Measurements from ENCODE around the gene INF2.
"Not testable (repeated sequence)": the region's sequence is repeated elsewhere in the genome, so short reads cannot be mapped to it uniquely, and the experiment has no call there.

The INF2 gene

DNA sequence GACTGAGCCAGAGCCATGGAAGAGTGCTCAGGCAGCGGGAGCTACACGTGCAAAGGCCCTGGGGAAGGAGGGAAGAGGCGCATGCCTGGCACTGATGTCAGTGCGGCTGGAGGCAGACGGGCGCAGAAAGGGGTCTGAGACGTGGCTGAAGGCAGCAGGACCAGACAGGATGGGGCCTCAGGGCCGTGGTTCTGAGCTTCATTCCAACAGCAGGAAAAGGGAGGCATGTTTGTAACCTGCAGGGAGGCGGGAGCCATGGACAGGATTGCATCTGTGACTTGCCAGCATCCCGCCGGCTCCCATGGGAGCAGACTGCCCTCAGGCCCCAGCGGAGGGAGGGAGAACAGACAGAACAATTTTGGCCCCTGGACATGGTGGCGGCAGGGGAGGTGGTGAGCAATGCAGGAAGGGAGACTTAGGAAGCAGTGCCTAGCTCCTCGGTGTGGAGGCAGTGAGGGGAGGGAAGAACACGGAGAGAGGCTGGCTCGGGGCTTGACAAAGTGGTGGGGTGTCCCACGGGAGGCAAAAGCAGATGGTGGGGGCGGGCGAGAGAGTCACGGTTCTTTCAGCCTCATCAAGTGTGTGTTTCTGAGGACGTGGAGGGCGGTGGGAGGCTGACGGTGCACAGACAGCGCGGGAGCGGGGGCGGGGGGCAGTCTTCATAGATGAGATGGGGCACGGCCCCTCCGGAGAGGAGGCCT, 33.3 kb upstream of the INF2 start:
- DNase-seq (ENCODE audit: extremely low read depth in 1 of 2, low read depth in 1 of 2), result no peak

DNA sequence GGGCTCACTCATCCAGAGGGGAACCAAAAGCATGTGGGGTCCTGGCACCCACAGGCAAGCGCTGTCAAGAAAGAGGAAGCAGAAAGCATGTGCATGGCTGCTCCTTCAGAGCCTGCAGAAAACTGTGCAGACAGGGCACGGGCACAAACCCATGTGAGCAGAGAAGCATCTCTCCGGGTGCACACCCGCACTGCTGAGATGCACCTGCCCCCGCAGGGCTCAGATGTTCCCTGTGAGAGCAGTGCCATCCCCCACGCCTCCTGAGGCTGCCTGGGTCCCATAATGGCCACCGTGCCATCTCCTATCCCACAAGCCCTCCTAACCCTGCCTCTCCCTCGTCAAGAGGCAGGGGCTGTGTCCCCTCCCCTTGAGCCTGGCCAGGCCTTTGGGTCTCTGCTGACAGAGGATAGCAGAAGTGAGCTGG, 32.3 kb upstream of the INF2 start:
- DNase-seq (ENCODE audit: extremely low read depth in 1 of 2, low read depth in 1 of 2), result no peak

DNA sequence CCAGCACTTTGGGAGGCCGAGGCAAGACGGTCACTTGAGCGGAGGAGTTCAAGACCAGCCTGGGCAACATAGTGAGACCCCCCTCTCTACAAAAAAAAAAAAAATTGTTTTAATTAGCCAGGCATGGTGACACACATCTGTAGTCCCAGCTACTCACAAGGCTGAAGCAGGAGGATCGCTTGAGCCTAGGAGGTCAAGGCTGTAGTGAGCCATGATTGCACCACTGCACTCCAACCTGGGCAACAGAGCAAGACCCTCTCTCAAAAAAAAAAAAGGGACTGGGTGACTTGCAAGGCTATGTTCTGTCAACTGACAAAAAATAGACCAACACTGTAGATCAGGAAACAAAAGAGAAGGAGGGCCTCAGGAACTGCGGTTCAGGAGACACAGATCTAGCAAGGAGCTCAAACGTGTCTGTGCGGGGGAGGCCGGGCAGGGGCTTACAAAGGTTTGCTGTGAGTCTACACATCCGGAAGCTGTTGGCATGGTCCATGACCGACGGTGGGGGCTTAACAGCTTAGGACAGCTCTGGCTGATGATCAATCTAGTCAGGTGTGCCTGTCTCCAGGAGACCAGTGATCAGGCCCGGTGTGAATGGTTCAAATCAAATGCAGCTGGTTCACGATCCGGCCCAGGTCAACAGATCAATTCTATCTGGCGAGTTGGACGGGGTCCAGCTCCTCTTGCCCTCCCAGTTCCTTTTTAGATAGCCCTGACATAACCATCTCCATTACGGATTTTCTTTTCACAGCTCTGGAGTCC, 31.7 kb upstream of the INF2 start:
- DNase-seq (ENCODE audit: extremely low read depth in 1 of 2, low read depth in 1 of 2), result no peak

DNA sequence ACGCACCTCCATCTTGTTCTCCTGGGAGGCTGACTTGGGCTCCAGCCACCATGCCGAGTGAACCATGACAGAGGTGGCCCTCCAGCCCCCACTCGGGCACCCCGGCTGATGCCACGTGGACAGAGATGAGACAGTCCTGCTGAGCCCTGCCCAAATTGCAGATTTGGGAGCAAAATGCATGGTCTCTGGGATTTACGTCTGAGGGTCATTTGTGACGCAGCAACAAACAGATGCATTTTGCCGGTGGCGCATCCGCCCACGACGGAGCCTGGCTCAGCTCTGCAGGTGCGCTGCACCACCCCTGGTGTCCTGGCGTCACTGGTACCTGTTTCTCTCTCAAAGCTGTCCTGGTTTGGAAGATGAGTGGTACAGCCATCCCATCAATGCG, 31.1 kb upstream of the INF2 start:
- DNase-seq (ENCODE audit: extremely low read depth in 1 of 2, low read depth in 1 of 2), result no peak

DNA sequence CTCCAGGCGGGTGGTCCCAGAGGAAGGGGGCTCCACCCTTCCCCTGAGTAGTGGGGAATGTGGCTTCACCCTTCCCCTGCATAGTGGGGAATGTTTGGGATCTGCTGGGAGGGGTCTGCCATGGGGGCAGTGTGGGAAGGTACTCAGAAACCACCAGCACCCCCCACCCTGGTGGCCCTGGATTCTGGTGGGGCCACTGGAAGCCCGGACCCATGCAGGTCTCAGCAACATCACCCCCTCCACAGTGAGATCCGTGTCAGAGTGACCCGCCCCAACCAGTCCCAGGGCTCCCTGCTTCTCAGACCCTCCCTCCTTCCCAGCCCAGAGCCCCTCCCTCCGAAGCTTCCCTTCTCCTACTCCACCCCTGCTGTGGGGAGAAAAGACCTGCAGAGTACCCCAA, 30.3 kb upstream of the INF2 start:
- no peak for DNase-seq (ENCODE audit: extremely low read depth in 1 of 2, low read depth in 1 of 2)

DNA sequence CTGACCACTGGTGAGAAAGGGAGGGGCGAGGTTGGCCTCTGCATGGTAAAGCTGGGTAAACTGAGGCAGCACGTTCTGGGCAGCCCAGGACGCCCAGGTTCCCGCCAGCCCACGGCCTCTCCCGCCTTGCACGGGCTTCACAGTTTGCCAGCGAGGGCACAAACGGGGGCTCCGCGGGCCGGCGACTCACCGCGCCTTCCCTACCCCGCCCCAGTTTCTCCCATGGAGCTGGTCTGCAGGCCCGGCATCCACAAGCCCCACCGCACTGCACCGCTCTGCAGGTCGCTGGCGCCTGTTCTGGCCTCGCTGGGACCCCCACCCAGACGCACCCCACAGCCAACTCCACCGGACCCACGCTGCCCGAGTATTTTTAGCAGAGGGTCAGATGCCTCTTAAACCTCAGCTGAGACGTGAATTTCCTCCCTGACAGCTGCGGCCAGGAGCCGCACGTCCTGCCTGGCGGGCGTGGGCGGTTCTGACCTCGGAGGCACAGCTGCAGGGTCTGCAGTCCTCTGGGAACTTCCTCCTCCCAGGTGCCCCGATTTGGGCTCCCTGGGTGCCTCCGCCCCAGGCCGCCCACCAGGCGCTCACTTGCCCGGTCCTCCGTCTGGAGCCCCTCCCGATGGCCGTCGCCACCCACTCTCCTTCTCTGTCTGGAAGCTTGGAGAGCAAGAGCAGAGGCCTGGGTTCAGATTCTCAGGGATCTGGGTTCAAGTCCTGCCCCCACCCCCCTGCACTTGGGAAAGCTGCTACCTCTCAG, 29.5 kb upstream of the INF2 start:
- no peak for DNase-seq (ENCODE audit: extremely low read depth in 1 of 2, low read depth in 1 of 2)

DNA sequence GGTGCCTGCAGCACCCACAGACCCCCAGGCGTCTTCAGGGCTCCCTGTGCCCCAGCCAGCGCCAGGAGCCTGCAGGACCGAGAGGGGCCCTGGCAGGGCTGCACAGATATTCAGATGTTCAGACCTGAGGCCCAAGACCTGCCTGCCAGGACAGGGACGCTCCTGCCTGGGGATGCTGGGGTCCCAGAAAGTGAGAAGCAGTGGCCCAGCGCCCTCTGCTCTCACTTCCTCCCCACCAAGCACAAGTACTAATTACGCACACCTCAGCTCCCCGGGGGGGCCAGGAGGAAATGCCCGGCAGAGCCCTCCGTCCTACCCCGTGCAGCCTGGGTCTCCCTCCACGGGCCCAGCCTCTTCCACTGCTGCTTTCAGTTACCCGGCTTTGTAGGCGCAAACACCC, 28.8 kb upstream of the INF2 start:
- no peak for DNase-seq (ENCODE audit: extremely low read depth in 1 of 2, low read depth in 1 of 2)

DNA sequence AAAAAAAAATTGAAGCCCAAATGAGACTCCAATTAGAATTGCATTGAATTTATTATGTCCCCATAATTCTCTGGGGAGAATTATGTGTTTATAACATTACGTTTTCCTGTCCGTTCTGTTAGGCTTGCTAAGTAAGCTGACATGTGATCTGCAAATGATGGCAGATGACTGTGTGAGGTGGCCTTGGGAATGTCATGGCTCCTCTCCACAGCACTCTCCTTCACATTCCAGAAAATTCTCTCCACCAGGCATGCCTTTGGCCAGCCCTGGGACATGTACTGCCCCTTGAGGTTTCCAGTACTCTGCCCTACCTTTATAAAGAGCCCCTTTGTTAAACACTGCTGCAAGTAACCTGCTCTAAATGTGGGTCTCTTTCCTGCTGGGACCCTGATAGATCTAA, 28.3 kb upstream of the INF2 start:
- DNase-seq (ENCODE audit: extremely low read depth in 1 of 2, low read depth in 1 of 2), result no peak

DNA sequence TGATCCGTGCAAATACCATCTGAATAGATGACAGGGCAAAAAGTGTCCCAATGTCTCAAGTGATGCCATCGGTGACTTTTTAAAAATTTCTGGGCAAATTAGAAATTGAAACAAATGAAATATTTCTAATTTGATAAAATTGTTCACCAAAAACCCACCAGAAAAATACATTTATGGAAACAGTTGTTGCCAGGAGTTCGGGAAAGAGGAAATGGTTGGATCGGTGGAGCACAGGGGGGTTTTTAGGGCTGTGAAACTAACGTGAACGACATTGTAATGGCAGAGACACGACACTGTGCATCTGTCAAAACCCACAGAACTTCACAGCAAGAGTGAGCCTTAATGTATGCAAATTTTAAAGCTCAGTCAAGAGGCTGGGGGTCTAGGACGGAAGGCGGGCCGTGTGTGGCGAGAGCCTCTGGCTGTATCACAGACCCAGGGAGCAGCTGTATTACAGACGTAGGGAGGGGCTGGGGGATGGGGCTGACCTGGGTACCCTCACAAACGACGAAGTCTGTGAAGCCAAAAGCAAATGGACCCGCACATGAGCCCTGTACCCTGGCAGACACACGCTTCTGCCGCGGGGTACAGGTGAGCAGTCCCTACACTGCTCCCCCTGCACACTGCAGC, 27.8 kb upstream of the INF2 start:
- DNase-seq (ENCODE audit: extremely low read depth in 1 of 2, low read depth in 1 of 2), result not testable (repeated sequence)

DNA sequence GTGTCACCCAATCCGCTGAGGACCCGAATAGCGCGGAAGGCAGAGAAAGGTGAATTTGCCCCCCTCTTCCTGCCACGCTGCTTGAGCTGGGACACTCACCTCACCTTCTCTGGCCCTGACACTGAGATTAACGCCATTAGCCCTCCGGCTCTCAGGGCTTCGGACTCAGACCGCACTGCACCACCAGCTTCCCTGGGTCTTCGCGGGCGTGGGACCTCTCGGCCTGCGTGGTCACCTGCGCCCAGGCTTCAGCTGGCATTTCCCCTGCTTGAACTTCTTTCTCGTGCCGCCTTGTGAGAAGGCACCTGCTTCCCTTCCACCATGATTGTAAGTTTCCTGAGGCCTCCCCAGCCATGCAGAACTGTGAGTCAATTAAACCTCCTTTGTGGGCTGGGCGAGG, 26.9 kb upstream of the INF2 start:
- not testable (repeated sequence) for DNase-seq (ENCODE audit: extremely low read depth in 1 of 2, low read depth in 1 of 2)

DNA sequence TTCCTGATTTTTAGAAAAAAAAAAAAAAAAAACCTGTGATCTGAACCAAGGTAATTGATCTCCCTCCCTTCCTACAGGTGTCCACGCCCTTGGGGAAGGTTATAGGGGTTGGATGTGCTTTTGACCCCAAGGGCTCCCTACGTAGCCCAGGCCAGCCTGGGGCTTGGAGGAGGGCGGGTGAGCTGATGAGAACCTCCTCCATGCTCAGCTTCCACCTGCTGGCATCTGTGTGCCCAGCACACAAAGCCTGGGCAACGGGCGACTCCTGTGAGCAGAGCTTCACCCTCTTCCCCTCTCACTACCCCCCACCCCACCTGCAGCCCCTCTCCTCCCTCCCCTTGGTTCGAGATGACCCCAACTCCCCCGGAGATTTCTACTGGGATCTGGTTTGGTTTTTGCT, 25.3 kb upstream of the INF2 start:
- DNase-seq (ENCODE audit: extremely low read depth in 1 of 2, low read depth in 1 of 2), result no peak

DNA sequence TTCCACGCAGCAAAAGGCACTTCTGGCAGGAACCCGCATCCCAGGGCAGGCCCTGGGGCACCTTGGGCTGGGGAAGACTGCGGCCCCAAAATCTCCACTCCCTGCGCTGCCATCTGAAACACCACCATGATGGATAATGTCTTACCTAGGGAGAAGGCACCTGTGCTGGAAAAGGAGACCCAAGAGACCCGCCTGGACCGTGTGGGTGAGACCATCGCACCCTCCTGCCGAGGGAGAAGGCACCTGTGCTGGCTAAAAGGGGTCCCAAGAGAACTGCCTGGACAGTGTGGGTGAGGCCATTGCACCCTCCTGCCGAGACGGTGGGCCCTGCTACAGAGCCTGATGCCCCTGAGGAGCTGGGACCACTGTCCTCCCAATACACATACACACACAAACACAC, 24.8 kb upstream of the INF2 start:
- no peak for DNase-seq (ENCODE audit: extremely low read depth in 1 of 2, low read depth in 1 of 2)

DNA sequence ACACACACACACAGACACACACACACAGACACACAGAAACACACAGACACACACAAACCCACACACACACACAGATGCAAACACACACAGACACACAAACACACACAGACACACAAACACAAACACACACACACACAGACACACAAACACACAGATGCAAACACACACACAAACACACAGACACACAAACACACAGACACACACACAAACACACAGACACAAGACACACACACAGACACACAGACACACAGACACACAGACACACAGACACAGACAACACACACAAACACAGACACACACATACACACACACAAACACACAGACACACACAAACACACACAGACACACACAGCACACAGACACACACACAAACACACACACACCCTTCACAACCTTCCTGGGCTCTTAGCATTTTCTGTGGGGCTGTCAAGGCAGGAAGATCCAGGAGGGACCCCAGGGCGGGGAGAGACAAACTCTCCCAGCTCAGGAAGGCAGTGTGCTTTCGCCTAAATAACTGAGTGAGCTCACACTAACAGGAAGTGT, 24.2 kb upstream of the INF2 start:
- DNase-seq (ENCODE audit: extremely low read depth in 1 of 2, low read depth in 1 of 2), result no peak

DNA sequence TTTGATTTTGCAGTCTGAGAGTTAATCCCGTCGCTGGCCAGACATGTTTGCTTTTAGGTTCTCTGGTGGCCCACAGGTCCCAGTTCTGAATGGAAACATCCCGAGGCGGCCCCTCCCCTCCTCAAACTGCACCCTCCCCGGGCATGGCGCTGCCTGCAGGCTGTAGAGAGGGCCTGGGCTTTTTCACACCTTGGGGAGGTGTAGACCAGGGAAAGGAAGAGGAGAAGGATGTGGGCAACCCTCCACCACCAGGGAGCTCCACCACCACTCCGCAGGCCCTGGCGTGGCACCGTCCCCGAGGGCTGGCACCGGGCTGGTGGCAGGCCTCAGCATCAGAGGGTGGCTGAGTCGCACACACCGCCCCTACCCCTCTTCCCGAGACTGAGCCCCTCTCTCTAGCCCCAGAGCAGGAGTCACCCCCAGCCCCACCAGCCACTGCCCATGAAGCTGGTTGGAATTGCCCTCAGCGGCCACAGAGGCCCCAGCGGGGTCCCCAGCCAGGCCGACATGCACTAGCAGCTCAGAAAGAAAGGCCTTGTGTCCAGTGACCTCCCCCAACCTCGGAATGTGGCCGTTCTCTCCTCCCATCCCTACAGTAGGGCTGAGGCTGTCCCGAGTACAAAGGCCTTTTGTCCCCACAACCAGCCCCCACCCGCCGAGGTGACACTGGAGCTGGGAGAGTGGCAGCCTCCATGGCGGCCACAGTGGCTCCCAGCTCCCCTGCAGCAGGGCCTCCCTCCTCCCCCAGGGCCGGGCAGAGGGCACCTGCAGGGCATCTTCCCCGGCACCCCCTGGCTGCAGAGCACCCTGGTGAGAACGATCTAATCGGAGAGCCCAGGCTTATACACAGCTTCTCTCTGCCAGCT, 23.5 kb upstream of the INF2 start:
- DNase-seq (ENCODE audit: extremely low read depth in 1 of 2, low read depth in 1 of 2), result no peak

DNA sequence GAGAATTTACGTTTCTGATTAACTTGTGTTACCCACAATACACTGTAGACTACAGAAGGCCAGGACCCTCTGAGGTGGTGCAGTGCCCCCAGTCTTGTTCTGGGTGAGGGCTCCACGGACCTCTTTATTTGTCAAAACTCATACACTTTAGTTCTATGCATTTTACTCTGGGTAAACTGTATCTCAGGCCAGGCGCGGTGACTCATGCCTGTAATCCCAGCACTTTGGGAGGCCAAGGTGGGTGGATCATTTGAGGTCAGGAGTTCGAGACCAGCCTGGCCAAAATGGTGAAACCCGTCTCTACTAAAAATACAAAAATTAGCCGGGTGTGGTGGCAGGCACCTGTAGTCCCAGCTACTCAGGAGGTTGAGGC, 22.9 kb upstream of the INF2 start:
- not testable (repeated sequence) for DNase-seq (ENCODE audit: extremely low read depth in 1 of 2, low read depth in 1 of 2)

DNA sequence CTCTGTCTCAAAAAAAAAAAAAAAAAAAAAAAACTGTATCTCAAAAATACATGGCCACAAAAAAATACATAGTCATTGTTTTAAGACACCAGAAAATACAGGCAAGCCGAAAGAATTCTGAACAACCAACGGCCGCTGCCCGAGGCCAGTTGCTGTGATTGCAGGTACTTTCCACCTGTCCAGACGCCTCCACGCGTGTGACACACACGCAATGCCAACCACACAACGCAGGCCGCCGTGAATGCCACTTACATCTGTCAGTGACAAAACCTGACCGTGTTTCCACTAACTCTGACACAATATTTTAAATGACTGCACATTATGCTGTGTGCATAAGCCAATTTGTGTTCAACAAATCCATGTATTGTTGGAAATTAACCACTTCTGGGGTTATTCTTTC, 22.4 kb upstream of the INF2 start:
- DNase-seq (ENCODE audit: extremely low read depth in 1 of 2, low read depth in 1 of 2), result no peak

DNA sequence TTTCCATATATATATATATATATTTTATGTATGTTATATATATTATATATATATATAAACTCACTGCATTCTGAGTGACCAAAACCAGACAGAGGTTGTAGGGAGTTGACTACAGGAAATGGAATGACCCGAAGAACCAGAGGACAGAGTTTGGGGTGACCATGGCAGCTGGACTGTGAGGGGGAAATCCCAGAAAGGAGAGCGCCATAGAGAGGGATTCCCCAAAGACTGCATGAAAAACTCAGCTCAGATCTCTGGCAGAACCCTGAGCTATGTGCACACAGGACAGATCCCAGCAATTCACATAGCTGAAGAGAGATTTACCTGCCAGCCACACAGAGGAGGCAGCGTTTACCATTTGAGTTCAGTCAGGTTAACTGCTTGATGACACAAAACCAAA, 19.7 kb upstream of the INF2 start:
- no peak for DNase-seq (ENCODE audit: extremely low read depth in 1 of 2, low read depth in 1 of 2)

DNA sequence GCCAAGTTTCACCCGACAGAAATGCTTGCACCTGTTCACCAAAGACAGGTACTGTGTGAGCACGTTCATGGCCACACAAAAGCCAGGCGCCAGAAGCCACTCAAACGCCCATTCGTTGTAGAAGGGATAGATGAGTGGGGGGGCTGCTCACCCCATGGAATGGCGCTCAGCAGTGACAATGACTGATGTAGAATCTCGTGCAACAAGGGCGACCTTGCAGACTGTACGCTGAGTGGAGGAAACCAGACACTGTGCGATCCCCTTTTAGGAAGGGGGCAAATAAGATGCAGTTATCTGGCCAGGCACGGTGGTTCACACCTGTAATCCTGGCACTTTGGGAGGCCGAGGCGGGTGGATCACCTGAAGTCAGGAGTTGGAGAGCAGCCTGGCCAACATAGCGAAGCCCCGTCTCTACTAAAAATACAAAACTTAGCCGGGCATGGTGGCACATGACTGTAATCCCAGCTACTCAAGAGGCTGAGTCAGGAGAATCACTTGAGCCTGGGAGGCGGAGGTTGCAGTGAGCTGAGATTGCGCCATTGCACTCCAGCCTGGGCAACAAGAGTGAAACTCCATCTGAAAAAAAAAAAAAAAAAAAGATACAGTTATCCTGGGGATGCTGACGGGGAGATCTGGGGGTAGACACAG, 18.0 kb upstream of the INF2 start:
- not testable (repeated sequence) for DNase-seq (ENCODE audit: extremely low read depth in 1 of 2, low read depth in 1 of 2)

DNA sequence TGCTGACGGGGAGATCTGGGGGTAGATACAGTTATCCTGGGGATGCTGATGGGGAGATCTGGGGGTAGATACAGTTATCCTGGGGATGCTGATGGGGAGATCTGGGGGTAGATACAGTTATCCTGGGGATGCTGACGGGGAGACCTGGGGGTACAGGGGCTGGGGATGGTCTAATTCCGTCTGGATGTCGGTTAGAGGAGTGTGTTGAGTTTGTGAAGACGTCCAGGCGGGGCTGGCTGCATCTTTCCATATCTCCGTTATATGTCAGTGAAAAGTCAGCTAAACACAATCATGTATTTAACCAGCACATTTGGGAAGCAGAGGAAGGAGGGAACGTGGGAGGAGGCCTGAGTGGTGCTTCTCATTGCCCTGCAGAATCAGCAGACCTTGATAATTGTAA, 17.3 kb upstream of the INF2 start:
- not testable (repeated sequence) for DNase-seq (ENCODE audit: extremely low read depth in 1 of 2, low read depth in 1 of 2)

DNA sequence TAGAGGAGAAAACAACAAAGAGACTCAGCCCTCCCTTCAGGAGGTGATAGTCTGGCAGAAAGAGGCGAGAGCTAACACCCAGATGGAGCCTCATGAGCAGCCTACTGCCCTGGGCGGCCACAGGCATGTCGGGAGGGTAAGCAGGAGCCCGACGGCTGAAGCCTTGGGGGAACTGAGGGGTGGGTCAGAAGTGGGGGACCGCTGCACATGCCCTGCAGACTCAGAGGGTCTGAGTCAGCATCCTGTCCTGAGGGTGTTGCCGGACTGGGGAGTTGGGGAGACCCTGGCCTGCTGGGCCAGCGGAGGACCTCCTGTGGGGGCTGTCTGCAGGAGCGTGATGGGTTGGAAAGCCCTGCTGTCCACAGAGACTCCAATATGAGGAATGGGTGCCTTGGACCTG, 15.9 kb upstream of the INF2 start:
- DNase-seq (ENCODE audit: extremely low read depth in 1 of 2, low read depth in 1 of 2), result no peak

Measured in stimulated activated CD8-positive, alpha-beta memory T cell treated with anti-CD3 and anti-CD28 coated beads, Interleukin-7, amount 100 ng/mL, for 48 hours (primary cell).